H9 (cell line): ENCODE results near the gene GABRR2. TPM values are rescaled to one million over a fixed set of nuclear protein-coding genes. Genes with fewer than 3 reads are reported as not detected.

Experiments
- DNase-seq: peaks from one replicate; pipeline ENCODE4 v3.0.0-alpha.2; 2017
- H2AFZ ChIP-seq: one replicate; pipeline ENCODE4 v1.6.1; 2013; ENCODE audit warnings: mild to moderate bottlenecking, low read length, control low read depth, moderate library complexity
- H2AK5ac ChIP-seq: 2 replicates; pipeline ENCODE4 v1.6.1; 2013; ENCODE audit warnings: low read length, control low read depth, mixed read lengths; ENCODE audit not compliant: insufficient read length
- H2BK120ac ChIP-seq: one replicate; pipeline ENCODE4 v1.6.1; 2013; ENCODE audit warnings: low read depth, mild to moderate bottlenecking, low read length, control low read depth, inconsistent platforms; ENCODE audit not compliant: poor library complexity, severe bottlenecking
- H2BK12ac ChIP-seq: 2 replicates; pipeline ENCODE4 v1.6.1; 2013; ENCODE audit warnings: low read length, control low read depth, mixed read lengths, low read depth; ENCODE audit not compliant: insufficient read length
- H2BK15ac ChIP-seq: 2 replicates; pipeline ENCODE4 v1.6.1; 2013; ENCODE audit warnings: low read depth, low read length, control low read depth
- H2BK20ac ChIP-seq: one replicate; pipeline ENCODE4 v1.6.1; 2013; ENCODE audit warnings: low read depth, mild to moderate bottlenecking, low read length, control low read depth, inconsistent platforms; ENCODE audit not compliant: poor library complexity, severe bottlenecking
- H2BK5ac ChIP-seq: 2 replicates; pipeline ENCODE4 v1.6.1; 2013; ENCODE audit warnings: low read length, control low read depth, mixed read lengths; ENCODE audit not compliant: insufficient read length
- H3K14ac ChIP-seq: 2 replicates; pipeline ENCODE4 v1.6.1; 2013; ENCODE audit warnings: low read length, control low read depth; ENCODE audit not compliant: insufficient read depth
- H3K18ac ChIP-seq: 2 replicates; pipeline ENCODE4 v1.6.1; 2013; ENCODE audit warnings: low read depth, mild to moderate bottlenecking, mixed read lengths, low read length, control low read depth; ENCODE audit not compliant: insufficient read length
- H3K23ac ChIP-seq: 2 replicates; pipeline ENCODE4 v1.6.1; 2013; ENCODE audit warnings: low read length, control low read depth, mixed read lengths, low read depth; ENCODE audit not compliant: insufficient read length
- H3K23me2 ChIP-seq: 2 replicates; pipeline ENCODE4 v1.6.1; 2013; ENCODE audit warnings: low read depth, mild to moderate bottlenecking, mixed read lengths, low read length, control low read depth; ENCODE audit not compliant: insufficient read length, poor library complexity, severe bottlenecking
- H3K27ac ChIP-seq: 2 replicates; pipeline ENCODE4 v1.5.1; 2013; ENCODE audit warnings: low read length, control low read depth, mixed read lengths, low read depth; ENCODE audit not compliant: insufficient read length
- H3K27me3 ChIP-seq: 2 replicates; pipeline ENCODE4 v1.6.1; 2013; ENCODE audit warnings: low read length, control low read depth, inconsistent platforms; ENCODE audit not compliant: insufficient read depth
- H3K4ac ChIP-seq: 2 replicates; pipeline ENCODE4 v1.6.1; 2013; ENCODE audit warnings: low read depth, mild to moderate bottlenecking, control low read depth, inconsistent platforms, low read length, moderate library complexity
- H3K4me1 ChIP-seq: 2 replicates; pipeline ENCODE4 v1.6.1; 2013; ENCODE audit warnings: low read length, control low read depth, inconsistent platforms; ENCODE audit not compliant: insufficient read depth
- H3K4me2 ChIP-seq: 2 replicates; pipeline ENCODE4 v1.6.1; 2013; ENCODE audit warnings: low read length, control low read depth, mixed read lengths; ENCODE audit not compliant: insufficient read length, insufficient read depth
- H3K56ac ChIP-seq: 2 replicates; pipeline ENCODE4 v1.6.1; 2013; ENCODE audit warnings: low read depth, mild to moderate bottlenecking, mixed read lengths, low read length, control low read depth; ENCODE audit not compliant: insufficient read length
- H3K79me1 ChIP-seq: 2 replicates; pipeline ENCODE4 v1.6.1; 2013; ENCODE audit warnings: low read depth, mild to moderate bottlenecking, moderate library complexity, low read length, control low read depth, inconsistent platforms; ENCODE audit not compliant: insufficient read depth, poor library complexity, severe bottlenecking
- H3K79me2 ChIP-seq: 2 replicates; pipeline ENCODE4 v1.6.1; 2013; ENCODE audit warnings: low read length, control low read depth, inconsistent platforms; ENCODE audit not compliant: insufficient read depth
- H3K9ac ChIP-seq: 2 replicates; pipeline ENCODE4 v1.6.1; 2013; ENCODE audit warnings: low read length, control low read depth, mixed read lengths; ENCODE audit not compliant: insufficient read length; ENCODE audit errors: extremely low read depth
- H3K9me3 ChIP-seq: one replicate; pipeline ENCODE4 v1.6.1; 2013; ENCODE audit warnings: low read depth, low read length, inconsistent platforms; ENCODE audit not compliant: control insufficient read depth
- H3T11ph ChIP-seq: one replicate; pipeline ENCODE4 v1.6.1; 2013; ENCODE audit warnings: mild to moderate bottlenecking, low read length, control low read depth, inconsistent platforms
- H4K20me1 ChIP-seq: one replicate; pipeline ENCODE4 v1.6.1; 2013; ENCODE audit not compliant: control insufficient read depth, insufficient read length, insufficient read depth
- H4K5ac ChIP-seq: 2 replicates; pipeline ENCODE4 v1.6.1; 2013; ENCODE audit warnings: low read depth, mild to moderate bottlenecking, mixed read lengths, low read length, control low read depth; ENCODE audit not compliant: insufficient read length
- H4K8ac ChIP-seq: replicated peaks from 2 replicates; pipeline ENCODE4 v1.6.1; 2013; ENCODE audit warnings: low read length, control low read depth, mixed read lengths, low read depth; ENCODE audit not compliant: insufficient read length
- H4K91ac ChIP-seq: 2 replicates; pipeline ENCODE4 v1.6.1; 2013; ENCODE audit warnings: low read depth, mild to moderate bottlenecking, moderate library complexity, mixed read lengths, low read length, control low read depth; ENCODE audit not compliant: insufficient read length
- H3K27ac Mint-ChIP-seq, 3 experiments: 2 replicates in 2 of 3; 3 replicates in 1 of 3; pipeline ENCODE4 v1.8.0; 2020 to 2021; ENCODE audit warnings: mixed read lengths in 3 of 3, mild to moderate bottlenecking in 1 of 3, moderate library complexity in 1 of 3
- H3K27me3 Mint-ChIP-seq: 2 replicates; pipeline ENCODE4 v1.8.0; 2021; ENCODE audit warnings: low read depth, mild to moderate bottlenecking, moderate library complexity, mixed read lengths
- H3K36me3 Mint-ChIP-seq, 3 experiments: 2 replicates in 2 of 3; 3 replicates in 1 of 3; pipeline ENCODE4 v1.8.0; 2020 to 2021; ENCODE audit warnings: low read depth in 3 of 3, mixed read lengths in 3 of 3; ENCODE audit not compliant: insufficient read depth in 1 of 3
- H3K4me1 Mint-ChIP-seq, 2 experiments: 2 replicates each; pipeline ENCODE4 v1.8.0; 2020; ENCODE audit warnings: mixed read lengths in 2 of 2
- H3K4me3 Mint-ChIP-seq, 2 experiments: 2 replicates in 1 of 2; 3 replicates in 1 of 2; pipeline ENCODE4 v1.8.0; 2020 to 2021; ENCODE audit warnings: mild to moderate bottlenecking in 2 of 2, mixed read lengths in 2 of 2, moderate library complexity in 1 of 2
- H3K9me3 Mint-ChIP-seq, 2 experiments: 2 replicates in 1 of 2; 3 replicates in 1 of 2; pipeline ENCODE4 v1.8.0; 2020; ENCODE audit warnings: mild to moderate bottlenecking in 2 of 2, mixed read lengths in 2 of 2, moderate library complexity in 1 of 2
- WGBS: extraction: QIAGEN DNeasy Blood & Tissue Kit; methylation state at CpG from one replicate; pipeline ENCODE4 v1.1.7; 2013; ENCODE audit warnings: missing lambda C conversion rate, low lambda C conversion rate, mixed read lengths; ENCODE audit not compliant: insufficient read length; ENCODE audit errors: extremely low coverage; 5-methylcytosine and 5-hydroxymethylcytosine counted together
- total RNA-seq: library from RNA; stranded (reverse); gene quantifications from 2 replicates; pipeline ENCODE4 v1.2.1, GENCODE V29; 2021
- TF ChIP-seq, protein P1 (sequence below): fragments of 200-600 bp; sonication (generic); conservative IDR thresholded peaks from 3 replicates; pipeline ENCODE4 v1.8.0; 2021; ENCODE audit warnings: antibody characterized with exemption, mild to moderate bottlenecking

The GABRR2 gene
- total RNA-seq, 1 experiment from 2014 or later = not detected

DNA sequence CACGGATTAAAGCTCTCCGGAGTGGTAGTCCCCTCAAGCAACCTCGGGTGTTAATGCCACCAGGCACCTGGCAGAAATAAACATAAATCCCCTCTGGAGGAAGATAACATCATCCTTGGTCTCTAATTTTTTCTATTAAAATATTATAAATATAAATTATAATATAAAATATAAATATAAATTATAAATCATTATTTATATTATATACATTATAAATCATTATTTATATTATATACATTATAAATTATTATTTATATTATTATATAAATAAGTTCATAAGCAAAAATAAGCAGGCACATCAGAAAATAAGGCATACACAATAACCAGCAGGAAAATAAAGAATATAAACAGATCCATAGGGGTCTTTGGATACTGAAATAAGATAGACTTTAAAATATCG, 39.2 kb downstream of the GABRR2 start:
- H3K23ac ChIP-seq = no peak overlapping the region
- H3K27ac ChIP-seq = no peak overlapping the region
- H3K4ac ChIP-seq = no peak overlapping the region
- H4K8ac ChIP-seq = no peak overlapping the region
- H3K4me1 ChIP-seq = no peaks in the 10 kb centered on the region
- no peak overlapping the region for H2AK5ac ChIP-seq
- no peak overlapping the region for H2BK120ac ChIP-seq
- no peak overlapping the region for H4K5ac ChIP-seq
- Mint-ChIP-seq H3K4me3 (no peak overlapping the region), H3K4me1 (no peaks in the 10 kb centered on the region), H3K27ac (no peak overlapping the region), H3K27me3 (no peaks in the 10 kb centered on the region; the same call in 1 of the 2 replicates), H3K9me3 (no peaks in the 10 kb centered on the region), H3K36me3 (no peaks in the 10 kb centered on the region)
- H2AFZ ChIP-seq = no peak overlapping the region
- H3K79me1 ChIP-seq = no peaks in the 10 kb centered on the region
- no peak overlapping the region for H3K14ac ChIP-seq
- TF ChIP-seq, protein P1, sequence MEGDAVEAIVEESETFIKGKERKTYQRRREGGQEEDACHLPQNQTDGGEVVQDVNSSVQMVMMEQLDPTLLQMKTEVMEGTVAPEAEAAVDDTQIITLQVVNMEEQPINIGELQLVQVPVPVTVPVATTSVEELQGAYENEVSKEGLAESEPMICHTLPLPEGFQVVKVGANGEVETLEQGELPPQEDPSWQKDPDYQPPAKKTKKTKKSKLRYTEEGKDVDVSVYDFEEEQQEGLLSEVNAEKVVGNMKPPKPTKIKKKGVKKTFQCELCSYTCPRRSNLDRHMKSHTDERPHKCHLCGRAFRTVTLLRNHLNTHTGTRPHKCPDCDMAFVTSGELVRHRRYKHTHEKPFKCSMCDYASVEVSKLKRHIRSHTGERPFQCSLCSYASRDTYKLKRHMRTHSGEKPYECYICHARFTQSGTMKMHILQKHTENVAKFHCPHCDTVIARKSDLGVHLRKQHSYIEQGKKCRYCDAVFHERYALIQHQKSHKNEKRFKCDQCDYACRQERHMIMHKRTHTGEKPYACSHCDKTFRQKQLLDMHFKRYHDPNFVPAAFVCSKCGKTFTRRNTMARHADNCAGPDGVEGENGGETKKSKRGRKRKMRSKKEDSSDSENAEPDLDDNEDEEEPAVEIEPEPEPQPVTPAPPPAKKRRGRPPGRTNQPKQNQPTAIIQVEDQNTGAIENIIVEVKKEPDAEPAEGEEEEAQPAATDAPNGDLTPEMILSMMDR = no peak
- H2BK20ac ChIP-seq = no peak overlapping the region
- no peak for DNase-seq
- no peak overlapping the region for H3K4me2 ChIP-seq
- H3K9ac ChIP-seq = no peak overlapping the region
- no CpG with 5 or more reads among the region's 4 CpGs for WGBS
- no peaks in the 10 kb centered on the region for H4K20me1 ChIP-seq
- no peak overlapping the region for H2BK5ac ChIP-seq
- H4K91ac ChIP-seq = no peak overlapping the region
- no peak overlapping the region for H2BK12ac ChIP-seq
- no peak overlapping the region for H3K56ac ChIP-seq
- H3T11ph ChIP-seq = no peak overlapping the region
- no peaks in the 10 kb centered on the region for H3K9me3 ChIP-seq
- no peaks in the 10 kb centered on the region for H3K23me2 ChIP-seq
- no peaks in the 10 kb centered on the region for H3K27me3 ChIP-seq
- H2BK15ac ChIP-seq = no peak overlapping the region
- no peak overlapping the region for H3K18ac ChIP-seq
- H3K79me2 ChIP-seq = no peaks in the 10 kb centered on the region
